Neural progenitor cell (in vitro differentiated cells): ENCODE measurements around the gene SFMBT2.

ENCODE experiments used
- CTCF ChIP-seq: fragments of 200-600 bp; sonication (generic); IDR thresholded peaks from 2 replicates; pipeline ENCODE4 v1.5.1; 2017; ENCODE audit warnings: antibody characterized with exemption, mild to moderate bottlenecking
- EZH2 ChIP-seq: fragments of 200-600 bp; sonication (generic); IDR thresholded peaks from 2 replicates; pipeline ENCODE4 v1.6.1; 2017; ENCODE audit warnings: antibody characterized with exemption, mild to moderate bottlenecking, moderate library complexity

GRCh38 chr10:7277867-7278266 is 133.0 kb downstream of the SFMBT2 start:
- TF ChIP-seq CTCF (no peak), EZH2 (no peak)
